H1 (cell line): Measurements from ENCODE around the gene GEN1. TPM values are rescaled to one million over a fixed set of nuclear protein-coding genes. Genes with fewer than 3 reads are reported as not detected.

Experiments
- CTCF ChIA-PET: fragments of 300-600 bp; sonication (Branson Sonifier 250); formaldehyde crosslinking; loops from one replicate; lab custom pipeline; 2021; ENCODE audit not compliant: partially characterized antibody; lab: Charles Lee
- POLR2A ChIA-PET: fragments of 300-600 bp; sonication (Branson Sonifier 250); formaldehyde crosslinking; loops from one replicate; lab custom pipeline; 2021; ENCODE audit warnings: inconsistent platforms; ENCODE audit not compliant: partially characterized antibody; lab: Charles Lee
- DNase-seq, 2 experiments: peaks; one replicate each; pipeline versions ENCODE4 v3.0.0 to v3.0.0-alpha.2; 2010 to 2022; ENCODE audit warnings: low spot score in 2 of 2, low read depth in 1 of 2, mixed read lengths in 1 of 2
- FAIRE-seq: peaks from 2 replicates; lab custom pipeline; 2011; peaks lifted over from hg19 to GRCh38; lab: Jason Lieb, UNC
- H2AFZ ChIP-seq: 2 replicates; pipeline ENCODE4 v1.8.1; 2012; ENCODE audit warnings: low read length, inconsistent platforms
- H2AK5ac ChIP-seq: 2 replicates; pipeline ENCODE4 v1.6.1; 2013; ENCODE audit warnings: low read depth, low read length
- H2BK120ac ChIP-seq: replicated peaks from 2 replicates; pipeline ENCODE3; 2013; ENCODE audit warnings: low read depth, low read length, inconsistent platforms
- H2BK12ac ChIP-seq: 2 replicates; pipeline ENCODE4 v1.6.1; 2013; ENCODE audit warnings: low read depth, low read length
- H2BK15ac ChIP-seq: 2 replicates; pipeline ENCODE4 v1.6.1; 2013; ENCODE audit warnings: low read length
- H2BK20ac ChIP-seq: 2 replicates; pipeline ENCODE4 v1.6.1; 2013; ENCODE audit warnings: low read length
- H2BK5ac ChIP-seq: 2 replicates; pipeline ENCODE4 v1.6.1; 2013; ENCODE audit warnings: low read depth, low read length
- H3K14ac ChIP-seq: 2 replicates; pipeline ENCODE4 v1.6.1; 2013; ENCODE audit warnings: inconsistent platforms; ENCODE audit not compliant: insufficient read length
- H3K18ac ChIP-seq: 2 replicates; pipeline ENCODE4 v1.6.1; 2013; ENCODE audit warnings: low read length; ENCODE audit errors: extremely low read depth
- H3K23ac ChIP-seq: 2 replicates; pipeline ENCODE4 v1.6.1; 2013; ENCODE audit warnings: inconsistent platforms; ENCODE audit not compliant: insufficient read length
- H3K23me2 ChIP-seq: 2 replicates; pipeline ENCODE4 v1.6.1; 2013; ENCODE audit warnings: low read depth, low read length
- H3K27ac ChIP-seq: 2 replicates; pipeline ENCODE4 v1.6.1; 2011; ENCODE audit warnings: low read depth, low read length, inconsistent platforms
- H3K27me3 ChIP-seq, 4 experiments: replicated peaks in 1 of 4; 1 replicate in 1 of 4; 2 replicates in 3 of 4; pipeline versions ENCODE4 v1.6.1 to v1.8.1; 2011 to 2013; ENCODE audit warnings: low read length in 3 of 4, mild to moderate bottlenecking in 3 of 4, inconsistent platforms in 2 of 4, mixed read lengths in 2 of 4, moderate library complexity in 1 of 4; ENCODE audit not compliant: control insufficient read depth in 3 of 4, insufficient read depth in 3 of 4; ENCODE audit errors: extremely low read depth in 1 of 4
- H3K36me3 ChIP-seq, 4 experiments: 2 replicates each; pipeline versions ENCODE4 v1.6.1 to v1.8.1; 2011 to 2013; ENCODE audit warnings: mild to moderate bottlenecking in 4 of 4, low read length in 3 of 4, moderate library complexity in 2 of 4, control low read depth in 1 of 4, inconsistent platforms in 1 of 4; ENCODE audit not compliant: insufficient read depth in 4 of 4, control insufficient read depth in 2 of 4
- H3K4ac ChIP-seq: replicated peaks from 2 replicates; pipeline ENCODE3; 2013; ENCODE audit warnings: low read length, low read depth, mixed read lengths, inconsistent platforms; ENCODE audit not compliant: insufficient read length
- H3K4me1 ChIP-seq, 4 experiments: replicated peaks in 1 of 4; 1 replicate in 1 of 4; 2 replicates in 3 of 4; pipeline versions ENCODE4 v1.6.1 to v1.8.1; 2011 to 2013; ENCODE audit warnings: low read length in 3 of 4, inconsistent platforms in 2 of 4, mixed read lengths in 1 of 4; ENCODE audit not compliant: insufficient read depth in 4 of 4, control insufficient read depth in 3 of 4
- H3K4me2 ChIP-seq, 2 experiments: 2 replicates each; pipeline versions ENCODE4 v1.6.1 to v1.8.1; 2011 to 2013; ENCODE audit warnings: low read depth in 2 of 2, low read length in 2 of 2, control low read depth in 1 of 2, inconsistent platforms in 1 of 2, mild to moderate bottlenecking in 1 of 2; ENCODE audit not compliant: insufficient read depth in 1 of 2
- H3K4me3 ChIP-seq, 4 experiments: fragments of 200-600, 300-600 bp in 1 of 4; sonication (generic), shearing (Covaris generic), sonication (Bioruptor Twin) in 1 of 4; 2 replicates each; pipeline versions ENCODE4 v1.5.1 to v1.8.1; 2011 to 2016; ENCODE audit warnings: low read length in 4 of 4, low read depth in 3 of 4, control low read depth in 2 of 4, inconsistent platforms in 2 of 4, mild to moderate bottlenecking in 2 of 4, mixed read lengths in 1 of 4, moderate library complexity in 1 of 4; ENCODE audit not compliant: insufficient read depth in 2 of 4; ENCODE audit errors: extremely low read depth in 1 of 4
- H3K56ac ChIP-seq: replicated peaks from 2 replicates; pipeline ENCODE3; 2013; ENCODE audit warnings: low read depth, mild to moderate bottlenecking, mixed read lengths, low read length, inconsistent platforms; ENCODE audit not compliant: insufficient read length
- H3K79me1 ChIP-seq: 2 replicates; pipeline ENCODE4 v1.6.1; 2013; ENCODE audit warnings: low read depth, low read length, control low read depth
- H3K79me2 ChIP-seq, 2 experiments: 2 replicates each; pipeline versions ENCODE4 v1.6.1 to v1.8.1; 2012 to 2013; ENCODE audit warnings: low read length in 2 of 2, mild to moderate bottlenecking in 2 of 2, inconsistent platforms in 1 of 2; ENCODE audit not compliant: insufficient read depth in 2 of 2, control insufficient read depth in 1 of 2
- H3K9ac ChIP-seq, 4 experiments: replicated peaks in 1 of 4; 1 replicate in 1 of 4; 2 replicates in 3 of 4; pipeline versions ENCODE4 v1.6.1 to v1.8.1; 2011 to 2013; ENCODE audit warnings: low read depth in 3 of 4, low read length in 3 of 4, control low read depth in 2 of 4, mild to moderate bottlenecking in 2 of 4, moderate library complexity in 2 of 4, inconsistent platforms in 1 of 4; ENCODE audit errors: extremely low read depth in 1 of 4
- H3K9me3 ChIP-seq, 2 experiments: 2 replicates each; pipeline versions ENCODE4 v1.6.1 to v1.8.1; 2012 to 2013; ENCODE audit warnings: mild to moderate bottlenecking in 2 of 2, moderate library complexity in 2 of 2, control low read depth in 1 of 2, inconsistent platforms in 1 of 2, low read depth in 1 of 2, low read length in 1 of 2, mixed read lengths in 1 of 2; ENCODE audit not compliant: insufficient read depth in 2 of 2
- H4K20me1 ChIP-seq, 2 experiments: replicated peaks in 1 of 2; 2 replicates each; pipeline versions ENCODE3 to v1.8.1; 2011 to 2013; ENCODE audit warnings: inconsistent platforms in 2 of 2, low read length in 2 of 2, mild to moderate bottlenecking in 1 of 2; ENCODE audit not compliant: insufficient read depth in 2 of 2, control insufficient read depth in 1 of 2
- H4K5ac ChIP-seq: 2 replicates; pipeline ENCODE4 v1.6.1; 2013; ENCODE audit warnings: low read length, low read depth, mixed read lengths, inconsistent platforms; ENCODE audit not compliant: insufficient read length
- H4K8ac ChIP-seq: 2 replicates; pipeline ENCODE4 v1.8.0; 2013; ENCODE audit warnings: mild to moderate bottlenecking, moderate library complexity, low read length, inconsistent platforms; ENCODE audit not compliant: insufficient read depth; ENCODE audit errors: extremely low read depth
- H4K91ac ChIP-seq: replicated peaks from 2 replicates; pipeline ENCODE3; 2013; ENCODE audit warnings: low read length, mixed read lengths, inconsistent platforms; ENCODE audit not compliant: insufficient read length
- CEBPB ChIP-seq: IDR thresholded peaks from 2 replicates; pipeline ENCODE4 v1.6.1; 2012; ENCODE audit warnings: low read depth, low read length
- CHD1 ChIP-seq: IDR thresholded peaks from 2 replicates; pipeline ENCODE4 v1.6.1; 2012; ENCODE audit warnings: low read depth, low read length, improper control_type of control experiment
- NRF1 ChIP-seq: IDR thresholded peaks from 2 replicates; pipeline ENCODE4 v1.6.1; 2011; ENCODE audit warnings: mild to moderate bottlenecking, low read depth, low read length, improper control_type of control experiment
- TBP ChIP-seq: IDR thresholded peaks from 2 replicates; pipeline ENCODE4 v1.6.1; 2011; ENCODE audit warnings: low read depth, low read length, improper control_type of control experiment
- WGBS, 2 experiments: shearing (Covaris generic) in 1 of 2; methylation state at CpG; one replicate each; pipeline versions ENCODE4 v1.1.6 to v1.1.7; 2013 to 2015; ENCODE audit warnings: low lambda C conversion rate in 2 of 2, mixed read lengths in 2 of 2, inconsistent platforms in 1 of 2, low coverage in 1 of 2, missing lambda C conversion rate in 1 of 2; ENCODE audit not compliant: insufficient replicate concordance in 2 of 2, insufficient coverage in 1 of 2, insufficient read length in 1 of 2; ENCODE audit errors: extremely low coverage in 1 of 2, missing lambda C conversion rate in 1 of 2; 5-methylcytosine and 5-hydroxymethylcytosine counted together
- polyA plus RNA-seq, 7 experiments: library from polyadenylated mRNA; depleted of rRNA in 3 of 7; stranded (reverse) in 5 of 7; unstranded in 2 of 7; fragments of >200 nt in 5 of 7; fragments of 200-250 nt in 2 of 7; gene quantifications; 1 replicate in 5 of 7; 2 replicates in 1 of 7; 4 replicates in 1 of 7; pipeline versions ENCODE4 v1.2.1 to v1.2.3, GENCODE V29; 2011 to 2013; ENCODE audit warnings: missing spikeins in 2 of 7, mixed read lengths in 2 of 7
- total RNA-seq: library from RNA; stranded (reverse); fragmentation: NEBNext Ultra II Directional; extraction: Animal tissue kit (Norgen Biotek cat#: 25700); gene quantifications from 2 replicates; pipeline ENCODE4 v1.2.1, GENCODE V29; 2021

The GEN1 gene
- total and polyA plus RNA-seq, 2 of the 8 experiments (the other 6 are each of a cell fraction or from before 2014, with no cell fraction given), result 6.9 to 19.2 TPM

GRCh38 chr2:17799301-17800120, 45.6 kb downstream of the GEN1 start:
- H3K79me2 ChIP-seq, result no peaks in the 10 kb centered on the region
- no peak overlapping the region for H3K18ac ChIP-seq
- no peaks in the 10 kb centered on the region for H3K9me3 ChIP-seq
- POLR2A ChIA-PET, result no interaction called here
- no peak overlapping the region for H3K9ac ChIP-seq
- DNase-seq (peak in 1 of 2 experiments; percentile 23), FAIRE-seq (no peak)
- no peak overlapping the region; the same call in 1 of the 2 replicates for H2BK5ac ChIP-seq
- H2AFZ ChIP-seq, result peak overlapping the region; percentile 86
- H4K91ac ChIP-seq, result no peak overlapping the region
- WGBS, 2 experiments, result 60% methylated on average over 7 of the region's 7 CpGs; no CpG with 5 or more reads in 1 of the 2 experiments
- no peak overlapping the region for H3K4me2 ChIP-seq
- no peak for TF ChIP-seq CHD1
- no peak for TF ChIP-seq TBP
- no peak for TF ChIP-seq NRF1
- no peak for TF ChIP-seq CEBPB
- H3K4me1 ChIP-seq, result no peaks in the 10 kb centered on the region
- no peak overlapping the region for H4K5ac ChIP-seq
- no peaks in the 10 kb centered on the region for H3K36me3 ChIP-seq
- H3K56ac ChIP-seq, result no peak overlapping the region
- H2BK15ac ChIP-seq, result no peak overlapping the region
- no peak overlapping the region for H2AK5ac ChIP-seq
- no peak overlapping the region for H2BK120ac ChIP-seq
- no peaks in the 10 kb centered on the region for H3K79me1 ChIP-seq
- no peak overlapping the region for H2BK12ac ChIP-seq
- H3K4ac ChIP-seq, result no peak overlapping the region
- CTCF ChIA-PET, result interaction anchor here (0.6 to 1.6 kb wide), 7 partner anchors 12 to 550 kb away, joined by 3 to 6 read pairs (median 4); partner anchors contain the start of gene MSGN1
- 0 out of 2 replicates have a peak overlapping the region, but pooled peaks have one; percentile 18 for H2BK20ac ChIP-seq
- no peaks in the 10 kb centered on the region for H4K20me1 ChIP-seq
- no peaks in the 10 kb centered on the region for H3K27me3 ChIP-seq
- no peaks in the 10 kb centered on the region for H3K23me2 ChIP-seq
- no peak overlapping the region for H3K4me3 ChIP-seq
- H3K23ac ChIP-seq, result no peak overlapping the region
- H3K27ac ChIP-seq, result no peak overlapping the region
- no peak overlapping the region for H3K14ac ChIP-seq
- H4K8ac ChIP-seq, result no peak overlapping the region
